SK-N-MC (cell line): ENCODE measurements around the gene NCBP2.

Experiments used
- EZH2 ChIP-seq: fragments of 200-600 bp; sonication (generic); IDR thresholded peaks from one replicate; pipeline ENCODE4 v1.6.1; 2017; ENCODE audit warnings: antibody characterized with exemption
- FOXP2 ChIP-seq: optimal IDR thresholded peaks from 2 replicates; pipeline ENCODE3; 2011; ENCODE audit warnings: mild to moderate bottlenecking, moderate library complexity; ENCODE audit not compliant: insufficient read depth; ENCODE audit errors: extremely low read length, control extremely low read depth
- POLR2AphosphoS5 ChIP-seq: IDR thresholded peaks from 2 replicates; pipeline ENCODE4 v1.6.1; 2012; ENCODE audit warnings: mild to moderate bottlenecking, low read depth, low read length, borderline replicate concordance

DNA sequence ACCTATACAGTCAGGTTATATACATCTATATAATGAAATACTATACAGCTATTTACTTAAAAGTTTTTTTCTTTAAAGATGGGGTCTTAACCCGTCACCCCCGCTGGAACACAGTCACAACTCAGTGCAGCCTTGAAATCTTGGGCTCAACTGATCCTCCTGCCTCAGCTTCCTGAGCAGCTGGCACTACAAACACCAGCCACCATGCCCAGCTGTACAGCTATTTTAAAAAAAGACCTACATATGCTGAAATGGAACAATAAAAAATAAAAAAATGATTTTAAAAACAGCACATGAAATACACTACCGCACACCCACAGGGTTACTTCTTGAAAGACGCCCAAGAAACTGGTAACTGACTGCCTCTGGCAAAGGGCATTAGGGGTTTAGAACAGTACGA is 3.8 kb downstream of the NCBP2 start:
- TF ChIP-seq POLR2AphosphoS5 (no peak), EZH2 (no peak), FOXP2 (no peak)
